HEK293 (cell line): ENCODE results near the gene PDE4D.

Source experiments
- BCL11A ChIP-seq: fragments of 450-650 bp; formaldehyde crosslinking; IDR thresholded peaks from 2 replicates; pipeline ENCODE4 v1.5.1; 2016; ENCODE audit warnings: low read depth, missing biosample characterization, missing genetic modification characterization
- FEZF1 ChIP-seq: fragments of 450-650 bp; formaldehyde crosslinking; IDR thresholded peaks from 2 replicates; pipeline ENCODE4 v1.5.1; 2016; ENCODE audit warnings: missing biosample characterization, missing genetic modification characterization
- HOXA7 ChIP-seq: sonication (generic); formaldehyde crosslinking; IDR thresholded peaks from 2 replicates; pipeline ENCODE4 v1.8.1; 2022; ENCODE audit warnings: missing genetic modification reagents, borderline replicate concordance
- HOXD13 ChIP-seq: sonication (generic); formaldehyde crosslinking; IDR thresholded peaks from 2 replicates; pipeline ENCODE4 v1.8.0; 2022; ENCODE audit warnings: missing genetic modification reagents, borderline replicate concordance
- OSR2 ChIP-seq: fragments of 450-650 bp; formaldehyde crosslinking; IDR thresholded peaks from 2 replicates; pipeline ENCODE4 v1.5.1; 2016; ENCODE audit warnings: missing biosample characterization, missing genetic modification characterization
- OVOL3 ChIP-seq: fragments of 450-650 bp; formaldehyde crosslinking; IDR thresholded peaks from 2 replicates; pipeline ENCODE4 v1.5.1; 2016; ENCODE audit warnings: missing biosample characterization, missing genetic modification characterization
- PRDM2 ChIP-seq: fragments of 450-650 bp; formaldehyde crosslinking; IDR thresholded peaks from 2 replicates; pipeline ENCODE4 v1.5.1; 2016; ENCODE audit warnings: missing biosample characterization, missing genetic modification characterization, borderline replicate concordance
- SP7 ChIP-seq: fragments of 450-650 bp; formaldehyde crosslinking; IDR thresholded peaks from 2 replicates; pipeline ENCODE4 v1.5.1; 2016; ENCODE audit warnings: missing biosample characterization, missing genetic modification characterization
- ZBTB11 ChIP-seq: fragments of 450-650 bp; formaldehyde crosslinking; conservative IDR thresholded peaks from 2 replicates; pipeline ENCODE4 v1.5.1; 2016; ENCODE audit warnings: low read depth, missing biosample characterization, missing genetic modification characterization
- ZBTB20 ChIP-seq: fragments of 450-650 bp; formaldehyde crosslinking; IDR thresholded peaks from 2 replicates; pipeline ENCODE4 v1.5.1; 2016; ENCODE audit warnings: missing biosample characterization, missing genetic modification characterization
- ZBTB49 ChIP-seq: fragments of 450-650 bp; formaldehyde crosslinking; IDR thresholded peaks from 2 replicates; pipeline ENCODE4 v1.5.1; 2016; ENCODE audit warnings: missing biosample characterization, missing genetic modification characterization, low read depth
- ZBTB7A ChIP-seq: fragments of 450-650 bp; formaldehyde crosslinking; IDR thresholded peaks from 2 replicates; pipeline ENCODE4 v1.5.1; 2016; ENCODE audit warnings: low read depth, missing biosample characterization, missing genetic modification characterization
- ZIC2 ChIP-seq: fragments of 450-650 bp; formaldehyde crosslinking; IDR thresholded peaks from 2 replicates; pipeline ENCODE4 v1.5.1; 2016; ENCODE audit warnings: missing biosample characterization, missing genetic modification characterization
- ZNF148 ChIP-seq: fragments of 450-650 bp; formaldehyde crosslinking; IDR thresholded peaks from 2 replicates; pipeline ENCODE4 v1.5.0; 2017; ENCODE audit warnings: missing biosample characterization, missing genetic modification characterization, borderline replicate concordance
- ZNF174 ChIP-seq: fragments of 450-650 bp; formaldehyde crosslinking; IDR thresholded peaks from 2 replicates; pipeline ENCODE4 v1.5.0; 2017; ENCODE audit warnings: missing biosample characterization, mild to moderate bottlenecking, missing genetic modification characterization
- ZNF202 ChIP-seq: fragments of 450-650 bp; formaldehyde crosslinking; IDR thresholded peaks from 2 replicates; pipeline ENCODE4 v1.5.1; 2016; ENCODE audit warnings: missing biosample characterization, missing genetic modification characterization, borderline replicate concordance
- ZNF223 ChIP-seq: fragments of 450-650 bp; formaldehyde crosslinking; IDR thresholded peaks from 2 replicates; pipeline ENCODE4 v1.5.1; 2016; ENCODE audit warnings: missing biosample characterization, missing genetic modification characterization
- ZNF501 ChIP-seq: fragments of 450-650 bp; formaldehyde crosslinking; IDR thresholded peaks from 2 replicates; pipeline ENCODE4 v1.5.1; 2016; ENCODE audit warnings: missing biosample characterization, missing genetic modification characterization
- ZNF514 ChIP-seq: fragments of 450-650 bp; formaldehyde crosslinking; IDR thresholded peaks from 2 replicates; pipeline ENCODE4 v1.5.1; 2016; ENCODE audit warnings: missing biosample characterization, missing genetic modification characterization
- ZNF544 ChIP-seq: fragments of 450-650 bp; formaldehyde crosslinking; IDR thresholded peaks from 2 replicates; pipeline ENCODE4 v1.5.0; 2017; ENCODE audit warnings: missing biosample characterization, missing genetic modification characterization
- ZNF555 ChIP-seq: fragments of 450-650 bp; formaldehyde crosslinking; conservative IDR thresholded peaks from 2 replicates; pipeline ENCODE4 v1.5.1; 2017; ENCODE audit warnings: missing biosample characterization, mild to moderate bottlenecking, missing genetic modification characterization, inconsistent platforms
- ZNF580 ChIP-seq: fragments of 450-650 bp; formaldehyde crosslinking; IDR thresholded peaks from 2 replicates; pipeline ENCODE4 v1.5.1; 2016; ENCODE audit warnings: missing biosample characterization, missing genetic modification characterization
- ZNF624 ChIP-seq: fragments of 450-650 bp; formaldehyde crosslinking; IDR thresholded peaks from 2 replicates; pipeline ENCODE4 v1.5.1; 2017; ENCODE audit warnings: missing biosample characterization, missing genetic modification characterization
- ZNF664 ChIP-seq: fragments of 450-650 bp; formaldehyde crosslinking; IDR thresholded peaks from 2 replicates; pipeline ENCODE4 v1.5.1; 2016; ENCODE audit warnings: missing biosample characterization, missing genetic modification characterization
- ZNF843 ChIP-seq: fragments of 450-650 bp; formaldehyde crosslinking; IDR thresholded peaks from 2 replicates; pipeline ENCODE4 v1.5.1; 2016; ENCODE audit warnings: missing biosample characterization, missing genetic modification characterization
- ZXDB ChIP-seq: fragments of 450-650 bp; formaldehyde crosslinking; IDR thresholded peaks from 2 replicates; pipeline ENCODE4 v1.5.1; 2016; ENCODE audit warnings: missing biosample characterization, missing genetic modification characterization

PDE4D gene

GRCh38 chr5:59562756-59563389, 330.7 kb downstream of the PDE4D start (continued):
- TF ChIP-seq PRDM2 (tag by site-specific recombination), result no peak
- TF ChIP-seq ZIC2 (tag by site-specific recombination), result peak; percentile 94
- TF ChIP-seq SP7 (tag by site-specific recombination), result peak; percentile 79
- no peak for TF ChIP-seq ZNF223 (tag by site-specific recombination)
- TF ChIP-seq ZNF202 (tag by site-specific recombination), result no peak
- no peak for TF ChIP-seq OVOL3 (tag by site-specific recombination)
- TF ChIP-seq ZNF174 (tag by site-specific recombination), result no peak
- TF ChIP-seq ZBTB20 (tag by site-specific recombination), result no peak
- no peak for TF ChIP-seq ZBTB49
- peak; percentile 46 for TF ChIP-seq FEZF1 (tag by site-specific recombination)
- no peak for TF ChIP-seq ZNF148 (tag by site-specific recombination)
- no peak for TF ChIP-seq ZNF514 (tag by site-specific recombination)
- TF ChIP-seq ZNF843, result peak; percentile 32; the same call in 1 of the 2 replicates
- no peak for TF ChIP-seq HOXA7
- TF ChIP-seq ZNF664, result no peak
- no peak for TF ChIP-seq ZNF624
- TF ChIP-seq ZXDB, result peak; percentile 50; the same call in 1 of the 2 replicates
- TF ChIP-seq ZNF501 (tag by site-specific recombination), result 0 out of 2 replicates have a peak, but pooled peaks have one; percentile 40
- no peak for TF ChIP-seq ZBTB11 (tag by site-specific recombination)
- peak; percentile 77 for TF ChIP-seq OSR2 (tag by site-specific recombination)
- TF ChIP-seq BCL11A, result no peak
- no peak for TF ChIP-seq ZNF555
- no peak for TF ChIP-seq ZBTB7A (tag by site-specific recombination)
- no peak for TF ChIP-seq ZNF544 (tag by site-specific recombination)
- no peak for TF ChIP-seq ZNF580 (tag by site-specific recombination)
- no peak; the same call in 1 of the 2 replicates for TF ChIP-seq HOXD13
